K562 (cell line): ENCODE measurements around the gene PATL1. TPM values are rescaled to one million over a fixed set of nuclear protein-coding genes. Genes with fewer than 3 reads are reported as not detected.

Experiments
- BRD9 ChIP-seq: fragments of 450-650 bp; IDR thresholded peaks from 2 replicates; pipeline ENCODE4 v1.6.1; 2018; ENCODE audit warnings: low read depth; ENCODE audit not compliant: partially characterized antibody
- CAMTA2 ChIP-seq: fragments of 250-450 bp; sonication (Bioruptor Pico); conservative IDR thresholded peaks from 2 replicates; pipeline ENCODE4 v1.5.1; 2022
- DNMT1 ChIP-seq: fragments of 450-650 bp; IDR thresholded peaks from 2 replicates; pipeline ENCODE4 v1.6.1; 2016; ENCODE audit warnings: antibody characterized with exemption, mild to moderate bottlenecking
- ETV6 ChIP-seq, 3 experiments: fragments of 150-350 bp in 1 of 3; sonication (generic) in 1 of 3; formaldehyde crosslinking in 1 of 3; IDR thresholded peaks; 2 replicates each; pipeline versions ENCODE4 v1.6.1 to v1.8.0; 2014 to 2022; ENCODE audit warnings: borderline replicate concordance in 2 of 3, low read depth in 2 of 3, antibody characterized with exemption in 1 of 3, low read length in 1 of 3, mild to moderate bottlenecking in 1 of 3, missing genetic modification reagents in 1 of 3
- FOXJ2 ChIP-seq: fragments of 200-800 bp; sonication (Bioruptor generic); IDR thresholded peaks from 2 replicates; pipeline ENCODE4 v1.6.1; 2016; ENCODE audit warnings: missing genetic modification characterization, missing compliant biosample characterization
- GTF2F1 ChIP-seq: IDR thresholded peaks from 2 replicates; pipeline ENCODE4 v1.6.1; 2011; ENCODE audit warnings: low read depth, low read length, improper control_type of control experiment
- MAZ ChIP-seq, 2 experiments: fragments of 450-650 bp in 1 of 2; sonication (generic) in 1 of 2; formaldehyde crosslinking; IDR thresholded peaks in 1 of 2; conservative IDR thresholded peaks in 1 of 2; 2 replicates each; pipeline versions ENCODE4 v1.4.0 to v1.5.0; 2020; ENCODE audit warnings: mild to moderate bottlenecking in 1 of 2, missing genetic modification reagents in 1 of 2
- NFRKB ChIP-seq: fragments of 450-650 bp; IDR thresholded peaks from 2 replicates; pipeline ENCODE4 v1.6.1; 2016; ENCODE audit warnings: low read depth
- NFYB ChIP-seq: IDR thresholded peaks from 2 replicates; pipeline ENCODE4 v1.6.1; 2011; ENCODE audit warnings: mild to moderate bottlenecking, moderate library complexity; ENCODE audit not compliant: insufficient read length; ENCODE audit errors: extremely low read depth
- PCBP2 ChIP-seq: fragments of 200-400 bp; formaldehyde crosslinking; IDR thresholded peaks from 2 replicates; pipeline ENCODE4 v1.6.1; 2018; ENCODE audit warnings: low read length, low read depth, mild to moderate bottlenecking, moderate library complexity; ENCODE audit not compliant: poor library complexity, severe bottlenecking
- SAFB2 ChIP-seq: fragments of 200-400 bp; formaldehyde crosslinking; IDR thresholded peaks from 2 replicates; pipeline ENCODE4 v1.6.1; 2018; ENCODE audit warnings: borderline replicate concordance, low read length, low read depth, moderate library complexity; ENCODE audit not compliant: severe bottlenecking
- SPI1 ChIP-seq: IDR thresholded peaks from 2 replicates; pipeline ENCODE4 v1.6.1; 2011; ENCODE audit warnings: low read depth, low read length, control low read depth, borderline replicate concordance
- ZNF175 ChIP-seq: fragments of 200-800 bp; sonication (Bioruptor generic); IDR thresholded peaks from 2 replicates; pipeline ENCODE4 v1.6.1; 2016; ENCODE audit warnings: low read depth, mild to moderate bottlenecking, missing genetic modification characterization, missing compliant biosample characterization
- ZNF766 ChIP-seq: fragments of 200-800 bp; sonication (Bioruptor generic); conservative IDR thresholded peaks from 2 replicates; pipeline ENCODE4 v1.6.1; 2016; ENCODE audit warnings: missing genetic modification characterization, missing compliant biosample characterization
- ZNF780A ChIP-seq: fragments of 250-450 bp; sonication (Bioruptor Pico); IDR thresholded peaks from 2 replicates; pipeline ENCODE4 v1.5.0; 2021; ENCODE audit warnings: mild to moderate bottlenecking
- polyA plus RNA-seq, 8 experiments: library from polyadenylated mRNA; depleted of rRNA in 4 of 8; stranded (reverse) in 5 of 8; unstranded in 3 of 8; fragments of >200 nt; fragmentation: Nextera tagmentation in 2 of 8; fragmentation: Illumina TruSeq in 1 of 8; extraction: Ambion mirVana in 2 of 8; extraction: Trizol in 1 of 8; gene quantifications; 2 replicates each; pipeline versions ENCODE4 v1.2.1 to v1.2.3, GENCODE V29; 2011 to 2014; ENCODE audit warnings: inconsistent platforms in 1 of 8, missing spikeins in 1 of 8
- total RNA-seq, 7 experiments: library from RNA; depleted of rRNA in 6 of 7; stranded (reverse); fragments of >200 nt in 6 of 7; fragmentation: Illumina TruSeq in 2 of 7; extraction: Trizol in 2 of 7; gene quantifications; 2 replicates each; pipeline versions ENCODE4 v1.2.1 to v1.2.3, GENCODE V29; 2011 to 2021; ENCODE audit warnings: low replicate concordance in 1 of 7
- TF ChIP-seq, protein P1 (sequence below), 2 experiments: fragments of 450-650 bp; IDR thresholded peaks; 2 replicates each; pipeline ENCODE4 v1.6.1; 2018; ENCODE audit warnings: mild to moderate bottlenecking in 2 of 2, low read depth in 1 of 2; ENCODE audit not compliant: partially characterized antibody in 2 of 2
- TF ChIP-seq, protein P2 (sequence below), 2 experiments: fragments of 250-450 bp in 1 of 2; fragments of 450-650 bp in 1 of 2; sonication (Bioruptor Pico) in 1 of 2; IDR thresholded peaks; 2 replicates each; pipeline versions ENCODE4 v1.6.1 to v1.8.0; 2016 to 2021; ENCODE audit warnings: mild to moderate bottlenecking in 2 of 2, moderate library complexity in 2 of 2, missing compliant biosample characterization in 1 of 2, missing genetic modification characterization in 1 of 2
- TF ChIP-seq, protein P3 (sequence below): fragments of 450-650 bp; IDR thresholded peaks from 2 replicates; pipeline ENCODE4 v1.6.1; 2018; ENCODE audit not compliant: partially characterized antibody

PATL1 gene
- total and polyA plus RNA-seq, 9 of the 15 experiments (the other 6 are each of a cell fraction or from before 2014, with no cell fraction given): 3.2 to 48.0 (median 16.4) TPM

DNA sequence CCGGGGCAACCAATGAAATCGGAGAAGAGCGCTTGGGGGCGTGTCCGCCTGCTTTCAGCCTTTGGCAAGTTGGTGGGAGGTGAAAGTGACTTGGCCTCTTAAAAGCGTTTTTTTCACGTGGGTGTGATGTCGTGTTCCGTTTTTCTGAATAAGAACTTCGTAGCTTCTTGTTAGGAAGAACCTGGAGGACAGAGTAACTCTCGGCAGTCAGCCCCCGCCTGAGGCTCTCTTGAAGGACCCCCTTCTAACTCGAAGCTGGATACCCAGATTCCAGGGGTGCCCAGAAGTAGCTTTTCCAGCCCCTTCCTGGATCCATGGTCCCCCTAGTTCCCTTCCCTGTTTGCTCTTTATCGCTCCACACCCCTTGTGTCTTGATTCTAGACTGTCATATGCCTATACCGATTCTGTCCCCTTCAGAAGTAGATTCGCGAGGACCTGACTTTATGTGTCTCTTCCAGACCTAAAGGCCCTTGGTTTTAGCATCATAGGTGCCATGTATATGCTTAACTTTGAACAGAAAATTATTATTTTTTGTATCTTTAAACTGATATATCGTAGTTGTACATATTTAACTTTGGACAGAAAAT lies 52.3 kb downstream of the PATL1 start (continued):
- TF ChIP-seq, protein P1, sequence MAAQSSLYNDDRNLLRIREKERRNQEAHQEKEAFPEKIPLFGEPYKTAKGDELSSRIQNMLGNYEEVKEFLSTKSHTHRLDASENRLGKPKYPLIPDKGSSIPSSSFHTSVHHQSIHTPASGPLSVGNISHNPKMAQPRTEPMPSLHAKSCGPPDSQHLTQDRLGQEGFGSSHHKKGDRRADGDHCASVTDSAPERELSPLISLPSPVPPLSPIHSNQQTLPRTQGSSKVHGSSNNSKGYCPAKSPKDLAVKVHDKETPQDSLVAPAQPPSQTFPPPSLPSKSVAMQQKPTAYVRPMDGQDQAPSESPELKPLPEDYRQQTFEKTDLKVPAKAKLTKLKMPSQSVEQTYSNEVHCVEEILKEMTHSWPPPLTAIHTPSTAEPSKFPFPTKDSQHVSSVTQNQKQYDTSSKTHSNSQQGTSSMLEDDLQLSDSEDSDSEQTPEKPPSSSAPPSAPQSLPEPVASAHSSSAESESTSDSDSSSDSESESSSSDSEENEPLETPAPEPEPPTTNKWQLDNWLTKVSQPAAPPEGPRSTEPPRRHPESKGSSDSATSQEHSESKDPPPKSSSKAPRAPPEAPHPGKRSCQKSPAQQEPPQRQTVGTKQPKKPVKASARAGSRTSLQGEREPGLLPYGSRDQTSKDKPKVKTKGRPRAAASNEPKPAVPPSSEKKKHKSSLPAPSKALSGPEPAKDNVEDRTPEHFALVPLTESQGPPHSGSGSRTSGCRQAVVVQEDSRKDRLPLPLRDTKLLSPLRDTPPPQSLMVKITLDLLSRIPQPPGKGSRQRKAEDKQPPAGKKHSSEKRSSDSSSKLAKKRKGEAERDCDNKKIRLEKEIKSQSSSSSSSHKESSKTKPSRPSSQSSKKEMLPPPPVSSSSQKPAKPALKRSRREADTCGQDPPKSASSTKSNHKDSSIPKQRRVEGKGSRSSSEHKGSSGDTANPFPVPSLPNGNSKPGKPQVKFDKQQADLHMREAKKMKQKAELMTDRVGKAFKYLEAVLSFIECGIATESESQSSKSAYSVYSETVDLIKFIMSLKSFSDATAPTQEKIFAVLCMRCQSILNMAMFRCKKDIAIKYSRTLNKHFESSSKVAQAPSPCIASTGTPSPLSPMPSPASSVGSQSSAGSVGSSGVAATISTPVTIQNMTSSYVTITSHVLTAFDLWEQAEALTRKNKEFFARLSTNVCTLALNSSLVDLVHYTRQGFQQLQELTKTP (IDR thresholded peaks at IDR 0.05; ENCODE audit: low read depth in 1 of 2, partially characterized antibody in 2 of 2): peak; percentile 33 to 58
- TF ChIP-seq DNMT1 (peak; percentile 76; the same call in 1 of the 2 replicates), CAMTA2 (CRISPR knock-in tag) (no peak), GTF2F1 (no peak), ZNF175 (CRISPR knock-in tag) (peak; percentile 66; the same call in 1 of the 2 replicates), ZNF780A (CRISPR knock-in tag) (no peak), ZNF766 (CRISPR knock-in tag) (0 out of 2 replicates have a peak, but pooled peaks have one; percentile 38), MAZ (CRISPR knock-in tag; conservative IDR thresholded peaks at IDR 0.05 in 1 of 2, IDR thresholded peaks at IDR 0.05 in 1 of 2) (peak in 1 of 2 experiments; percentile 17; a peak in 1 of 4 replicates), SAFB2 (no peak), NFRKB (peak; percentile 55; the same call in 1 of the 2 replicates), NFYB (no peak), SPI1 (peak; percentile 65), BRD9 (peak; percentile 34), PCBP2 (no peak), FOXJ2 (tag) (no peak), ETV6 (IDR thresholded peaks at IDR 0.05; ENCODE audit: borderline replicate concordance in 1 of 2, low read depth in 2 of 2, low read length in 1 of 2) (no peak), ETV6 (CRISPR knock-in tag; IDR thresholded peaks at IDR 0.05; ENCODE audit: borderline replicate concordance) (no peak)
- TF ChIP-seq, protein P2, sequence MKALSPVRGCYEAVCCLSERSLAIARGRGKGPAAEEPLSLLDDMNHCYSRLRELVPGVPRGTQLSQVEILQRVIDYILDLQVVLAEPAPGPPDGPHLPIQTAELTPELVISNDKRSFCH (CRISPR knock-in tag; IDR thresholded peaks at IDR 0.05): no peak
- TF ChIP-seq, protein P2 (tag; IDR thresholded peaks at IDR 0.05): no peak
- TF ChIP-seq, protein P3, sequence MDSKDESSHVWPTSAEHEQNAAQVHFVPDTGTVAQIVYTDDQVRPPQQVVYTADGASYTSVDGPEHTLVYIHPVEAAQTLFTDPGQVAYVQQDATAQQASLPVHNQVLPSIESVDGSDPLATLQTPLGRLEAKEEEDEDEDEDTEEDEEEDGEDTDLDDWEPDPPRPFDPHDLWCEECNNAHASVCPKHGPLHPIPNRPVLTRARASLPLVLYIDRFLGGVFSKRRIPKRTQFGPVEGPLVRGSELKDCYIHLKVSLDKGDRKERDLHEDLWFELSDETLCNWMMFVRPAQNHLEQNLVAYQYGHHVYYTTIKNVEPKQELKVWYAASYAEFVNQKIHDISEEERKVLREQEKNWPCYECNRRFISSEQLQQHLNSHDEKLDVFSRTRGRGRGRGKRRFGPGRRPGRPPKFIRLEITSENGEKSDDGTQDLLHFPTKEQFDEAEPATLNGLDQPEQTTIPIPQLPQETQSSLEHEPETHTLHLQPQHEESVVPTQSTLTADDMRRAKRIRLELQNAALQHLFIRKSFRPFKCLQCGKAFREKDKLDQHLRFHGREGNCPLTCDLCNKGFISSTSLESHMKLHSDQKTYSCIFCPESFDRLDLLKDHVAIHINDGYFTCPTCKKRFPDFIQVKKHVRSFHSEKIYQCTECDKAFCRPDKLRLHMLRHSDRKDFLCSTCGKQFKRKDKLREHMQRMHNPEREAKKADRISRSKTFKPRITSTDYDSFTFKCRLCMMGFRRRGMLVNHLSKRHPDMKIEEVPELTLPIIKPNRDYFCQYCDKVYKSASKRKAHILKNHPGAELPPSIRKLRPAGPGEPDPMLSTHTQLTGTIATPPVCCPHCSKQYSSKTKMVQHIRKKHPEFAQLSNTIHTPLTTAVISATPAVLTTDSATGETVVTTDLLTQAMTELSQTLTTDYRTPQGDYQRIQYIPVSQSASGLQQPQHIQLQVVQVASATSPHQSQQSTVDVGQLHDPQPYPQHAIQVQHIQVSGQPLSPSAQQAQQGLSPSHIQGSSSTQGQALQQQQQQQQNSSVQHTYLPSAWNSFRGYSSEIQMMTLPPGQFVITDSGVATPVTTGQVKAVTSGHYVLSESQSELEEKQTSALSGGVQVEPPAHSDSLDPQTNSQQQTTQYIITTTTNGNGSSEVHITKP: peak; percentile 97
